PC-9 (cell line): Measurements from ENCODE around the gene ARHGAP24. TPM values are rescaled to one million over a fixed set of nuclear protein-coding genes. Genes with fewer than 3 reads are reported as not detected.

Experiments used
- BruUV-seq: library from RNA; stranded (reverse); fragments of 400-500 nt; replicated peaks from 2 replicates; lab custom pipeline; 2021; lab: Mats Ljungman, UMichigan
- CTCF ChIA-PET: fragments of 300-600 bp; sonication (Branson Sonifier 250); formaldehyde crosslinking; loops from one replicate; lab custom pipeline; 2022; ENCODE audit warnings: antibody characterized with exemption; lab: Charles Lee
- POLR2A ChIA-PET: fragments of 300-600 bp; sonication (Branson Sonifier 250); formaldehyde crosslinking; loops from one replicate; lab custom pipeline; 2022; ENCODE audit warnings: antibody characterized with exemption; ENCODE audit not compliant: unreplicated experiment; lab: Charles Lee
- DNase-seq, 2 experiments: peaks; one replicate each; pipeline versions ENCODE4 v3.0.0 to v3.0.0-alpha.2; 2015 to 2022; ENCODE audit warnings: mixed read lengths in 1 of 2
- H2AFZ ChIP-seq: fragments of 200-600 bp; sonication (generic); 2 replicates; pipeline ENCODE4 v1.8.1; 2017; ENCODE audit warnings: antibody characterized with exemption
- H3F3A ChIP-seq: fragments of 200-600 bp; sonication (generic); 2 replicates; pipeline ENCODE4 v1.8.1; 2017; ENCODE audit warnings: antibody characterized with exemption, mild to moderate bottlenecking, low read depth; ENCODE audit not compliant: insufficient read depth
- H3K27ac ChIP-seq: fragments of 200-600 bp; sonication (generic); 2 replicates; pipeline ENCODE4 v1.6.1; 2016; ENCODE audit warnings: mixed run types
- H3K27me3 ChIP-seq: fragments of 200-600 bp; sonication (generic); 2 replicates; pipeline ENCODE4 v1.6.1; 2016; ENCODE audit warnings: low read depth, mixed run types; ENCODE audit not compliant: insufficient read depth
- H3K36me3 ChIP-seq: fragments of 200-600 bp; sonication (generic); 2 replicates; pipeline ENCODE4 v1.6.1; 2016; ENCODE audit warnings: low read depth, mixed run types
- H3K4me1 ChIP-seq: fragments of 200-600 bp; sonication (generic); replicated peaks from 2 replicates; pipeline ENCODE4 v1.6.1; 2016; ENCODE audit warnings: mixed run types; ENCODE audit not compliant: insufficient read depth
- H3K4me2 ChIP-seq: fragments of 200-600 bp; sonication (generic); 2 replicates; pipeline ENCODE4 v1.6.1; 2017; ENCODE audit warnings: mixed run types
- H3K4me3 ChIP-seq: fragments of 200-600 bp; sonication (generic); 2 replicates; pipeline ENCODE4 v1.6.1; 2016; ENCODE audit warnings: mixed run types
- H3K79me2 ChIP-seq: fragments of 200-600 bp; sonication (generic); 2 replicates; pipeline ENCODE4 v1.6.1; 2017; ENCODE audit warnings: low read depth, mixed run types
- H3K9me2 ChIP-seq: fragments of 200-600 bp; sonication (generic); 2 replicates; pipeline ENCODE4 v1.8.1; 2017; ENCODE audit warnings: mild to moderate bottlenecking; ENCODE audit not compliant: insufficient read depth
- H3K9me3 ChIP-seq: fragments of 200-600 bp; sonication (generic); 2 replicates; pipeline ENCODE4 v1.8.1; 2016; ENCODE audit warnings: low read depth; ENCODE audit not compliant: insufficient read depth
- H4K20me1 ChIP-seq: fragments of 200-600 bp; sonication (generic); 2 replicates; pipeline ENCODE4 v1.8.1; 2017; ENCODE audit not compliant: insufficient read depth
- EZH2 ChIP-seq: fragments of 200-600 bp; sonication (generic); IDR thresholded peaks from 2 replicates; pipeline ENCODE4 v1.8.0; 2017; ENCODE audit warnings: antibody characterized with exemption, low read depth
- intact Hi-C: fragments of 100-400 bp; cut with micrococcal nuclease; formaldehyde crosslinking; loops from one replicate; pipeline ENCODE4 v1.10.0; 2022; ENCODE audit not compliant: unreplicated experiment
- total RNA-seq: library from RNA; stranded (reverse); gene quantifications from 2 replicates; pipeline ENCODE4 v1.2.3, GENCODE V29; 2021
- TF ChIP-seq, protein P1 (sequence below): fragments of 200-600 bp; sonication (generic); conservative IDR thresholded peaks from 2 replicates; pipeline ENCODE4 v1.6.1; 2017; ENCODE audit warnings: mixed run types, antibody characterized with exemption, mild to moderate bottlenecking, moderate library complexity

The ARHGAP24 gene
- total RNA-seq, 1 experiment from 2014 or later: 2.2 TPM

DNA sequence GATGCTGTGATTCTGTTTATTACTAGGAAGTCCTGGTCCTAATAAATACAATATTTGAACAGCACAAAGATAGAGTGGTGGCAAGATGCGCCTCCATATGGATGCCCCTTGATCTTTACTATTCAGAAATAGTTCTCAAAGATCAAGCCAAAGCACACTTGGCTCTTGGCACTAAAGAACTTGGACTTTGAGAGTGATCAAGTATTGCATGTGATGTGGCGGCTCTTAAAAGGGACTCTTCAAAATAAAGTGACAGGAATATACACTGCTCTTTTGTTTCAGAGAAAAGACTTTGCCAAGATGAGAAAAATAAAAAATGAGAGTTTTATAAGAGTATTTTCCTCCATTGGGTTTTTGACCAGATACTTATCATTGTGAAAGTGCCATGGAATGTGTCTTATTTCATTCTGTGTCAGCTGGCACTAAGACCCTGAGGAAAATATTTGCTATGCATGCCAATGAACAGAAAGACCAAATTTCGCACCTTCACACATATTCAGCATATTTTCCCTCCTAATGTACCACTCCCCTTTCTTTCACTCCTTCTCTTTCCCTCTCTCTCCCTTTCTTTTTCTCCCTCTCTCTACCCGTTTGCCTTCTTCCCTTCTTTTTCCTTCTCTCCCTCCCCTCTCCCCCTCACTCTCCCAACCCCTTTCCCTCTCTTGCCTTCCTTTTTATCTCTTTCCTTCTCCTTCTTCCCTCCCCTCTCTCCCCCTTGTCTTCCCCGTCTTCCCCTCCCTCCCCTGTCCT lies 35.1 kb downstream of the ARHGAP24 start:
- BruUV-seq: no TSS peak
- no peaks in the 10 kb centered on the region for H3K9me2 ChIP-seq
- ChIA-PET CTCF (no interaction called here), POLR2A (no interaction called here)
- no peak for TF ChIP-seq EZH2
- TF ChIP-seq, protein P1, sequence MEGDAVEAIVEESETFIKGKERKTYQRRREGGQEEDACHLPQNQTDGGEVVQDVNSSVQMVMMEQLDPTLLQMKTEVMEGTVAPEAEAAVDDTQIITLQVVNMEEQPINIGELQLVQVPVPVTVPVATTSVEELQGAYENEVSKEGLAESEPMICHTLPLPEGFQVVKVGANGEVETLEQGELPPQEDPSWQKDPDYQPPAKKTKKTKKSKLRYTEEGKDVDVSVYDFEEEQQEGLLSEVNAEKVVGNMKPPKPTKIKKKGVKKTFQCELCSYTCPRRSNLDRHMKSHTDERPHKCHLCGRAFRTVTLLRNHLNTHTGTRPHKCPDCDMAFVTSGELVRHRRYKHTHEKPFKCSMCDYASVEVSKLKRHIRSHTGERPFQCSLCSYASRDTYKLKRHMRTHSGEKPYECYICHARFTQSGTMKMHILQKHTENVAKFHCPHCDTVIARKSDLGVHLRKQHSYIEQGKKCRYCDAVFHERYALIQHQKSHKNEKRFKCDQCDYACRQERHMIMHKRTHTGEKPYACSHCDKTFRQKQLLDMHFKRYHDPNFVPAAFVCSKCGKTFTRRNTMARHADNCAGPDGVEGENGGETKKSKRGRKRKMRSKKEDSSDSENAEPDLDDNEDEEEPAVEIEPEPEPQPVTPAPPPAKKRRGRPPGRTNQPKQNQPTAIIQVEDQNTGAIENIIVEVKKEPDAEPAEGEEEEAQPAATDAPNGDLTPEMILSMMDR: no peak
- H3K27me3 ChIP-seq: no peaks in the 10 kb centered on the region
- no peak overlapping the region for H3K4me2 ChIP-seq
- no peak overlapping the region for H2AFZ ChIP-seq
- no peaks in the 10 kb centered on the region for H4K20me1 ChIP-seq
- H3K9me3 ChIP-seq: no peaks in the 10 kb centered on the region
- H3K36me3 ChIP-seq: no peaks in the 10 kb centered on the region
- no peak overlapping the region for H3K4me3 ChIP-seq
- intact Hi-C loops: no loop called here
- no peaks in the 10 kb centered on the region for H3K79me2 ChIP-seq
- peaks cover 8% of the 10 kb centered on the region for H3K4me1 ChIP-seq
- DNase-seq: no peak
- no peak overlapping the region for H3K27ac ChIP-seq
- H3F3A ChIP-seq: no peaks in the 10 kb centered on the region

DNA sequence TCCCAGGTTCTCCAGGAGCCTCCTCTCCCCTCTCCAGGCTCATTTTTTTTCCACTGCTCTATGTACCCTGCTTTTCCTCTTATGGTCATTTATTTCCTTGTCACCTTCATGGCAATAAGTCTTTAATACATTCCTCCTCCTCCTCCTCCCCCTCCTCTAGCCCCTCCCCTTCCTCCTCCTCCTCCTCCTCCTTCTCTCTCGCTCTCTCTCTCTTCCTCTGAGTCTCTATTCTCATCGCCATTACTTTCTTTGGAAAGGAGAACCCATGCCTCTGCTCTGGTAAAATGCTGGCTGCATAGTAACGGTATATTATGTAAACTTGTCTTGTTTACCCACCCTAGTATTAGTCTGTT lies 35.7 kb downstream of the ARHGAP24 start:
- no peak for DNase-seq
- intact Hi-C loops: no loop called here
- TF ChIP-seq, protein P1: no peak
- no peak for TF ChIP-seq EZH2
- POLR2A ChIA-PET: no interaction called here
- H3K79me2 ChIP-seq: no peaks in the 10 kb centered on the region
- H2AFZ ChIP-seq: no peak overlapping the region
- no peak overlapping the region for H3K27ac ChIP-seq
- H3K4me1 ChIP-seq: peaks cover 8% of the 10 kb centered on the region
- no peak overlapping the region for H3K4me3 ChIP-seq
- CTCF ChIA-PET: no interaction called here
- no peaks in the 10 kb centered on the region for H3K27me3 ChIP-seq
- H3K9me2 ChIP-seq: no peaks in the 10 kb centered on the region
- H3K36me3 ChIP-seq: no peaks in the 10 kb centered on the region
- no peaks in the 10 kb centered on the region for H4K20me1 ChIP-seq
- no TSS peak for BruUV-seq
- no peaks in the 10 kb centered on the region for H3K9me3 ChIP-seq
- H3F3A ChIP-seq: no peaks in the 10 kb centered on the region
- no peak overlapping the region for H3K4me2 ChIP-seq

DNA sequence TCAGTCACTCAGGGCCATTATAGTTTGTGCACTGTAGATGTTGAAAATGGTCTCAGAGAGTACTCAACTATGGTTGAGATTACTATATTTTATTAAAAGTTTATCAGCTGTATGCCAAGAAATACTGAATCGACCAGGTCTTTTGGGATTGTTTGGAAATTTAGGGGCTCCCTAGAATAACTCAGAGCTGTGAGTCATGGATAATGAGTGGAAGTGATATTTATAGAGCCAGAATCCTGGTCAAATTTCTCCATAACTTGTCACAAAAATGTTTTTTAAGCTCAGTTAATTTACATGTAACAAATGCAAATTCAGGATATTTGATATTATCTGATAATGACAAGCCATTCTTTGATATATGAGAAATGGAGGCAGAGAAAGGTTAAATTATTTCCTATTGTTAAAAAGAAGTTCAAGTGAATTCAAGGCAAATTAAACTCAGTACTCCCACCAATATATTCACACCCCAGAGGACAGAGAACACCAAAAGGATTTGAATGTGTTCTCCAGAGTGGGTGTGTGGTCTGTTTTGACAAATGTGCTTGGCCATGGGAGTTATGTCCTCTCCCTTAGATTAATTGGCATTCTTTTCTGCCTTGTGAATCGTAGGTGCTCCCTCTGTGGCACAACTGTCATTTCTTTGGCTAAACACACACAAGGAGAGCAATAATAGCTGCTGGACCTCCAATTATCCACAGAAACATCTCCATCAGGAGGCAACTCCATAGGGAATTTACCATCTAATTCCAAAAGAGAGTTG lies 37.7 kb downstream of the ARHGAP24 start:
- H3K9me2 ChIP-seq: no peaks in the 10 kb centered on the region
- no peaks in the 10 kb centered on the region for H3K9me3 ChIP-seq
- no peaks in the 10 kb centered on the region for H3K36me3 ChIP-seq
- POLR2A ChIA-PET: no interaction called here
- H3K4me3 ChIP-seq: no peak overlapping the region
- H3K79me2 ChIP-seq: no peaks in the 10 kb centered on the region
- intact Hi-C loops: no loop called here
- no peak overlapping the region for H3K4me2 ChIP-seq
- no peaks in the 10 kb centered on the region for H3K27me3 ChIP-seq
- TF ChIP-seq EZH2: no peak
- TF ChIP-seq, protein P1: no peak
- no peak overlapping the region for H3K27ac ChIP-seq
- DNase-seq: no peak
- H2AFZ ChIP-seq: no peak overlapping the region
- H3K4me1 ChIP-seq: peaks cover 8% of the 10 kb centered on the region
- BruUV-seq: no TSS peak
- CTCF ChIA-PET: no interaction called here
- no peaks in the 10 kb centered on the region for H4K20me1 ChIP-seq
- no peaks in the 10 kb centered on the region for H3F3A ChIP-seq
